HG03135 (cell line): Measurements from ENCODE around the gene MEF2A.
A peak's percentile ranks its signal among the peaks of the same experiment; 100 is the strongest.

ENCODE experiments used
- ATAC-seq: cut with Tn5 transposase; IDR thresholded peaks from one replicate; pipeline ENCODE4 v1.9.1; 2021; ENCODE audit warnings: mild to moderate bottlenecking, moderate library complexity; ENCODE audit not compliant: unreplicated experiment

Gene MEF2A

DNA sequence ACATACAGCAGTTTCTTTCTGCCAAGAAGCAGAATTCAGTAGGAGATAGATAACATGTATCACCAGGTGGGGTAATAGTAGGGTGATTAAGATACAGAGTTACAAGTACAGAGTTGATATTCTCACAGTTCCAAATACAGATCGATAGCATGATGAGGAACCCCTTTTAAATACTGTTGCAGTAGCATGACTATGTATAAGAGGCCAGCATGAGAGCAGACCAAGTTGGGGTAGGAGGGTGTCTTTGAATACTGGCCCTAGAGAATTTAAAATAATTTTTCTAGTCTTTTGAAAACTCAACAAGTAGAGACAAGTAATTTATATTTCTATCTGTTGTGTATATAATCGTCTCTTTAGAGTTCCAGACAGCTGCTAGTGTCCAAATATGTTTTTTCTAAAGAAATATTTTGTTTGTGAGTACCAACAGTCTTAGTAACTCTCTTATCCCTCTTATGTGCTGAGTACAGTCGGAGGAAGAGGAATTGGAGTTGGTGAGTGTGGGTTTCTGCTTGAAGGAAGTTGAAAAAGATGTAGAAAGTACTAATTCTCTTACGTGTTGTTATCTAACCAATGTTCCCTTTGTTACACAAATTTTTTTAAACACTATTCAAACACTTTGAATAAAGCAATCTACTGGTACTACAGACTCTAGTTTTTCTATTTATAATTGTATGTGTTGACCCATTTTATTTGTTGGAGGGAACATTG is 137.3 kb downstream of the MEF2A start:
- ATAC-seq: peak; percentile 7

DNA sequence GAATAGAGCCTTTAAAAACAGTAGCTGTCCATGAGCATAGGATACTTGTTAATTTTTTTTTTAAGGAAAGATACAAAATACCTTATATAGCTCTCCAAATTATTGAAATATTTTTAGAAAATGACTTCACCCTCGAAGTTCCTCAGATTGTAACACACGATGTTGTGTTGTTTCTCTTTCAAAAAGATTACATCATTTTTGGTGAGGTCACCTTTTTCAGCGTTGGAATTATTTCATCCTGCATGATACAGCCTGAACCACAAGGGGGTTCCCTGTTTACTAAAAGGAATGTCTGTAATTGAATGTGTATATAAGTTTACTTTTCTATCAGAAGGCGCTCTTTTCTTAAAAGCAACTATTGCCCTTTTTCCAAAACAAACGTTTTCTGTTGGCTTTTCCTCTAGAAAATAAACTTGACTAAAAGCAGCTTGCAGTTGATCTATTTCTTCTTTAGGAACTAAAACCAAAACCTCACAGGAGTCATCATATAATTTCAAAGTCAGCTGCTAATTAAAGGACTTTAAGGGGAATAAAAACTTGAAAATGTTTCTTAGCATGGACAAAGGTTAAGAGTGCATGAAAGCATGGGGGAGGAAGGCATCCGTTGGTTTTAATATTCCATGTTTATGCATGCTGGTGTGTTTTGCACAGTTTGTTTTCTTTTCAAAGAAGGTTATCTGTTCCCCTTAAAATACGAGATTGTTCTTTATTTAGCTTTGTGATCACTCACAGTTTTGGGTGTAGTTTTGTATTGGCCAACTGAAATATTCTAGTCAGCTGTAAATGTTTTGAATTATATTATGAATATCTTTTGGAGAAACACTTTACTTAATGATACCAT is 138.0 kb downstream of the MEF2A start:
- ATAC-seq: peak; percentile 59

DNA sequence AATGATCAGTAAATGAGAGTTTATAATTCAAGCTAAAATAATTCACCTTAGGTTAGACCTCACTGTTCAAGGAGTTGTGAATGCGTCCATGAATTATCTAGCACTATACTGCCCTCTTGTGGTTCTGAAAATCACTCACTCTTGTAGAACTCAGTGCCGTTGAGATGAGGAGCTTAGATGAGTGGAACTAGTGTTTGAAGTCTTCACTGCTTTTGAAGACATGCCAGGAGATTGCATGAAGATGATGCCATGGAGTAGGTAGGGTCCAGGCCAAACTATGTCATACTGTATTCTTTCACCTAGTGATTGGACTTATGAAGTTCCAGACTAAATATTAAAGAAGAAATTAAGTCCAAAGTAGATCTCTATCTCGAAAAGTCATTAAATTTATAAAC is 138.7 kb downstream of the MEF2A start:
- ATAC-seq: peak; percentile 68

DNA sequence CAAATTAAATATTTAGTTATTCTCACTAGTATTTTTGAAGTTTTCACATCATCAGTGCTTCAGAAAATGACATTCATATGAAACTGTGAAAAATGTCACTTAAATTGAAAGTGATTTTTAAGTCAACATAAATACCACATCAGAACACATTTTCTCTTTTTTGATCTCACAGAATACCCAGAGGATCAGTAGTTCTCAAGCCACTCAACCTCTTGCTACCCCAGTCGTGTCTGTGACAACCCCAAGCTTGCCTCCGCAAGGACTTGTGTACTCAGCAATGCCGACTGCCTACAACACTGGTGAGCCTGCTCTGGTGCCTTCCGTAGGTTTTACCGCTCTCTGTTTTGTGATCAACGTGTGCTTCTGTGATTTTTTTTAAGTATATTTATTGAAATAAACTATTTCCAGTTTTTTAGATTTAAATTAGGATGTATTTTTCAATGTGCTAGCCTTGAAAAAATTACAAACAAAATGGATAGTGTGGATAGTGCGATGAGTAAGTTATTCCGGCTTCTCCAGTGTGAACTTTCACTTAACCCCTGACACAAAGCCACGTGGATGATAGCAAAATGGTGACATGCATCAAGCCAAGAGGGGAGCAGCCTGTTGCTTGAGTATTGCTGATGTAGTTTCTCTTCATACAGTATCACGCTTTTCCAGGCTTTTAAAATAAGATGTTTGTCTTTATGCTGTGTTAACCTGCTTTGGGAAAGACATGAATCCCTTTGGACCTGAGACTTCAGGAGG is 140.9 kb downstream of the MEF2A start:
- ATAC-seq: no peak

DNA sequence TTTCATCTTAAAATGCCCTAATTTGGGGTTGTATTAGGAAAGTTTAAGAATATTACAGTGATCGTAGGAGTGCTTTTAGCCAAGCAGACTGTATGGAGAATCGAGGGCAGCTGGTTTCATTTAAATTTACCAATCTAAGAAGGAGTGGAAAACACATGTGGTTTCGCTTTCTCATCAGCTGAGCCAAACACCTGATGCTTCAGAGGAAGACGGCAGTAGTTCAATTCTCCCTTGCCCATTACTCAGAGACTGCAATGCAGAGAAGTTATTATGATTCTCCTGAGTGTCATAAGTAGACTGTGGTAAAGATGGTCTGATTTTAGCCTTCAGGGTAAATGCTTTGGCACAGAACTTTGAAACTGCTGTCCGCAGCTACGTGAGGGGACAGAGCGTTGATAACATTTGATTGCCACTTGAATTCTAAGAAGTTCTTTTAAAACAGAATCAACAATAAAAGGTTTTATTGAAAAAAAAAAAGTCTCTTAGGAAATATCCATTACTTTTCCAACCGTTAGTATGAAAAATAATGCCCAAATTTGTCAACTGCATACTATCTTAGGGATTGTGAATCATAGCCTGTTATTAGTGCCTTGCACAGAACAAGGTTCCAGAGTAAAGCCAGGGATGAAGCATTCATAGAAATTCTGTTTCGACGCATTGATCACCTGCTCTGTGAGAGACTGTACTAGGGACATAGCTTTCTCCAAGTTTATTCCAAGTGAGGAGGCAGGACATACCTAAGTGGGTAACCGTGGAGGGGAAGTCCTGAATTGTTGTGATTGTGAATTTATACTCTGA is 141.9 kb downstream of the MEF2A start:
- ATAC-seq: no peak

DNA sequence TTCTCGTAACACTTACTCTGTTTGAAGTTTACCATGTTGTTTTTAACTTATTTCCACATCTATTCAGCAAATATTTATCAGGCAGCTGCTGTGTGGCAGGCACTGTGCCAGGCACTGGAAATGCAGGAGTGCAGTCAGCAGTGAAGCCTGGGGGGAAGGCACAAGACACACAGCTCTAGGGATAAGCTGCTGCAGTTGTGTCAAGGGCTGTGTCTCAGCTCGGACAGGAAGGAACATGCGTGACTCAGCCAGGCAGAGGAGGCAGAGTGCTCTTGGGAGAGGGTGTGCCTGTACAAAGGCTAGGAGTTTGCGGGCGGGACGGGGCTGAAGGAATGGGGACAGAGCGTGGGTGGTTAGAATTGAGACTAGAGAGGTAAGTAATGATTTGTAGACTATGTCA is 142.8 kb downstream of the MEF2A start:
- no peak for ATAC-seq

DNA sequence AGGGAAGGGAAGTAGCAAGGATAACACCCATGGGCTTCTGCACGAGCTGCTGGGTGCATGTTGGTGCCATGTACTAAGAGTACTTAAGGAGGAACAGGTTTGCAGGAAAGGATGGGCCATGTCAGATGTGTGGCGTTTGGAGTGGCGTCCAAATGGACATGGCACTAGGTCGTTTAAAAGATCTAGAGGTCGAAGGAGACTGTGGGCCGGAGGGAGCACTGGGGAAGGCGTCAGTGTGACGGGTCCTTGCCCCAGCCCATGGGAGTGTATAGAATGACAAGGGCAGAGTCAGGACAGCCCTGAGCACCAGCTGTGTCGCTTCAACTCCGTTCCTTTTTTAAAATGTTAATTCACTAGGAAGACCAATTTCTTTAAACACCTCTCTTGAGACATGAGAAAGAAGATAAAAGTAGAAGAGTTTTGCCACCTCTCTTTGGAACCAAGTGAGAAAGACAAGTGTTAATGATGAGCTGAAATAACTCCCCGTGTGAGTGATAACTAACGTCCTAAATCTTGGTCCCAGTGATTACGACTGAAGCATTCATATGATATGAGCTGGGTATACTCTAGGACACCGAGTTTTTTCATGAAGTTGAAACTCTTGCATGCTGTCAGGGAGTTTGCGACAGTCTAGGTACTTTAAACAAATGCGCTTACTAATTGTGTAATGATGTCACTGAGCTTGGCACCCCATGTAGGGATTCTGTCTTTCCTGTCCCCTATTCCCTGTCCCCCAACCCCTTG is 143.6 kb downstream of the MEF2A start:
- ATAC-seq: no peak

DNA sequence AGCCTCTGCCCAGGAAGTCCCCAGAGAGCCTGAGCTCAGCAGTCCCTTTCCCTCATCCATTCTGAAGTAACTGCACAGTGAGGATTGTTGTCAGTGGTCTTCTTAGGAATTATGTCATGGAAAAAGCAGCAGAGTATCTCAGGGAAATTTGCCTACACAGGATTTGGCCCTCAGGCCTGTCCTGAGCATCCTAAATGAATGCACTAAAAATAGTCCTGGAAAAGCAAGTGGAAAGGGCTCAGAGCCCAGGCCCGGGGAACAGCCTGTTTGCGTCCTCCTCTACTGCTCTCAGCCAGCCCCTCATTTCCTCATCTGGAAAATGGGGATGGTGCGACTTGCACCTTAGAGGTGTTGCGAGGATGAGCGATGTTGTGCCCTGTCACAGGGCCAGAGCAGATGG is 145.8 kb downstream of the MEF2A start:
- ATAC-seq: no peak

DNA sequence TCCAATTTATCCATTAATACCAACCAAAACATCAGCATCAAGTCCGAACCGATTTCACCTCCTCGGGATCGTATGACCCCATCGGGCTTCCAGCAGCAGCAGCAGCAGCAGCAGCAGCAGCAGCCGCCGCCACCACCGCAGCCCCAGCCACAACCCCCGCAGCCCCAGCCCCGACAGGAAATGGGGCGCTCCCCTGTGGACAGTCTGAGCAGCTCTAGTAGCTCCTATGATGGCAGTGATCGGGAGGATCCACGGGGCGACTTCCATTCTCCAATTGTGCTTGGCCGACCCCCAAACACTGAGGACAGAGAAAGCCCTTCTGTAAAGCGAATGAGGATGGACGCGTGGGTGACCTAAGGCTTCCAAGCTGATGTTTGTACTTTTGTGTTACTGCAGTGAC is 146.6 kb downstream of the MEF2A start:
- no peak for ATAC-seq

DNA sequence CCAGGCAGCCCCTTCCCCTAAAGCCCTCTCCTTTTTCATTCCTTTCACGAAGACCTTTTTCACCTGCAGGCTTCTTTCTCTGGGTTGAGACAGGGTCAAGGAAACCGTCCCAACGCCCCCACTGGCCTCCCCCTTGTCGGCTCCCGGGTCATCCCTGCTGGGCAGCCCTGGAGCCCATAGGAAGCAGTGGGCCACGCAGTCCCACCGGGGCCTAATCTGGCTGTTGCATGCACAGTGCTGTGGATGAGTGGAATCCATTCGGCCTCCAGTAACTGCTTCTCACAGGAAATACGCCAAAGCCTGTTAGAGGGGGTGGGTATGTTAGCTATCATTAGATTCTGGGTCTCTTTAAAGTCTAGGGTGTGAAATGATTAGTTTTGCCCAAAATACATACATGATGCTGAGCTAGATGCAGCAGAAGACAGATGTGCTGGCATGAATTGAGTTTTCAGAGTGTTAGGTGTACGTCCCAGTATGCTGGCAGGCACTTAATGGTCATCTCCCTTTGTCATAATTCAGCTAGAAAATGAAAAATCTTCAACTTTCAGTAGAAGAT is 150.8 kb downstream of the MEF2A start:
- ATAC-seq: no peak

DNA sequence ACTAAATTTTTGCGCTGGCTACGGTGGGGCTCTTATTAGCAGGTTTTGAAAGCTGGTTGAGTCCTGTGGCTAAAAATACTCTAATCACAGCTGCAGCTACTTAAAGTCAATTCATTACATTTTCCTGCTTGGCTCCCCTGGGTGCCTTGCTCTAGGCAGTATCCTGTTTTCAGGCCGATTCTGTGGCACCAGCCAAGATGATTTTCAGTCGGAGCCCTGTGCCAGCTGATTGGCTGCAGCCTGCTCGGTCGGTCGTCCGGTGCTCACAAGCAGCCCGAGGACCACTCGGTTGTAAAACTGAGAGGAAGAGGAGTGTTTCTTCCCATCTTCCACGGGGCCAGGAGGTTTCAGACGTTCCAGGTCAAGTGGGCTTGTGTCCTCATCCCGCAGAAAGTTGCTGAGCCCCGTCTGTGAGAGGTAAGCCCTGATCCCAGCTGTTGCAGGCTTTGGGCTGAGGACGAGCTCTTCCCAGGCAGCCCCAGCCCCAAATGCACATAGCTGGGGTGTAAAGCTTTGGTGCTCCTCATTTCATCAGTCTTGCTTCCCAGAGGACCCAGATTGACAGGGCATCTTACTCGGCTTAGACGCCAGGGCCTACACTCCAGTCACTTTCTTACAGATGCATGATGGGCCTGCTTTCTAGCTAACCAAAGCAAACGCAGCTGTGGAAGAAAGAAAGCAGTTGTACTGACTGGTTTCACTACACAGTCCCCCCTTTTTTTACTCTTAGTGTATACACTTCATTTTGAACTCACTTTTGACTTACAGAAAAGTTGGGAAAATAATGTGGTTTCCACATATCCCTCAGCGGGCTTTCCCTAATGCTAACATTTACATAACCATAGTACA is 151.6 kb downstream of the MEF2A start:
- ATAC-seq: no peak

DNA sequence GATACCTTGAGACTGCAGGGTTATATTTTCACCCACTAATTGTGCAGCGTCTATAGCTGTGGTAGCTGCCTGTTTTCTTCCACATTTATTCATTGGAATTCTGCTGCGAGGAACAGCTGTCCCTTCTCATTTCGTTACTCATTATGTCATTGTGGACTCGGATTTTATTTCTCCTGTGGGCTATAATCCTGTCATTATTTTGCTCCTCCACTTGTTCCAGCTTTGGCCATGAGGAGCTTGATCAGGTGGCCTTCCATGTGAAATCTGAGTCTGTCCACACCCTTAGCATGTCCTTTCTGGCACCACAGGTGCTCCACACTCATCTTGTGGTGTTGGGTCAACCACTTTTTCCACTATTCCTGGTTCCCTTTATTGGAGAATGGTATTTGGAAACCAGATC is 152.6 kb downstream of the MEF2A start:
- ATAC-seq: no peak

DNA sequence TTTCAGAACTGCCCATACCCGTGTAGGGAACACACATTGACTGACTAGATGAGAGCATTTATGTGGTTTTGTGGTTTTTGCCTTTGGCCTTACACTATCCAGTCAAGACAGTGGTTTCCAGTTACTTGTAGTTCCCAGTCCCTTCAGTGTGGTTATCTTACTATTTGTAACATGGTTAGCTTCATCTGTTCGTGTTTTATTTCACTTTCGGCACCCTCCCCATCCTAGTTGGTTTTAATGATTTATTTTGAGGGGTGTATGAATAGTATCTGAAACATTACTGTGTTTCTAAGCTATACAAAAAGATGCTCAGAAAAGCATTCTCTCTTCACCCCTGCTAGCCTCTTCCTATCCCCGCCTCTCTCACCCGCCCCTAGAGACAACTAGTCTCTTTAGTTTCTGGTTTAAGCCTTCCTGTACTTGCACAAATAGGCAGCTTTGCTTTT is 153.3 kb downstream of the MEF2A start:
- peak; percentile 79 for ATAC-seq

DNA sequence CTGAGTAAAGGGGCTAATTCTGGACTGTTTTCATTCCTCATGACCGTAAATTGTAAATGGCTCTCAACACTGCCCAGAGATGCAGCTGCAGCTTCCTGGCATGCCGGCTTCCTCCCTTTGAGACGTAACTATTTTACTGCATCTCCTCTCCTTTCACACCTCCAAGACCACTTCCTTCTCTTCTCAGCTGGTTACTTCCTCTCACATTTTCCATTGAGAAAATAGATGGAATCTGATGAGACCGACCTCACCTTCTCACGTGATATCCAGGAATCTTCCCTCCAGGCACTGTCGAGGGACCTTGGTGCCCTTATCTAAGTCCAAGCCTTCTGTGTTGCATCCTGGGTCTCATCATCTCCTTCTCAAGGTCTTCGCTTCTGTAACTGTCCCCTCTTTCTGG is 154.7 kb downstream of the MEF2A start:
- ATAC-seq: no peak

DNA sequence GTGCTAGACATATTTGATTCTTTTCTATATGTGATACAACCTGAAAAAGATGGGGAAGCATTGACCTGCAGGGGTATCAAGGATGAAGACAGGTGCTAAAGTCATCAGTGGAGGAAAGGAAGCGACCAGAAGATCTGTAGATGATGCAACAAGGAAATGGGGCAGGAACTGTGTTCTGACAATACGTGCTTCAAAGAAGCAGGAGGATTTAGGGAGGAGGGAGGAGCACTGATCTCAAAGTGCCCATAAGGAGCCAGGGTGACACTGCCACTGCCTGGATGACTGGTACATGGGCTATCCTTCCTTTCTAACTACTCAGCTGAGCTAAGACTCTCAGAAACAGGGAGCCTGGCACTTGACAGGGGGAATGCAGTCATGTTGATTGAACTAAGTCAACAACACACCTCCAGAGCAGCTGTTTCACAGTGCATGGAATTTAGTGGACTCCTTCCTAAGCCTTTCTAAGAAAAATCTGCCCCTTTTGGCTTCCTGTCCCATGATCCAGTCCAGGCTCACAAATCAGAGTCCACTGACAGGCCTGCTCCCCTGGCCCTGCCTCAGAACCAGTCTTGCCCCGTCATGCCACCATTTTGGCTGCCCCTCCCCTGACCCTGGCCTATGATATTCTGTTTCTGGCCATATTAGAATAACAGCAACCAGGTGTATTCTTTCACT is 155.5 kb downstream of the MEF2A start:
- ATAC-seq: no peak

DNA sequence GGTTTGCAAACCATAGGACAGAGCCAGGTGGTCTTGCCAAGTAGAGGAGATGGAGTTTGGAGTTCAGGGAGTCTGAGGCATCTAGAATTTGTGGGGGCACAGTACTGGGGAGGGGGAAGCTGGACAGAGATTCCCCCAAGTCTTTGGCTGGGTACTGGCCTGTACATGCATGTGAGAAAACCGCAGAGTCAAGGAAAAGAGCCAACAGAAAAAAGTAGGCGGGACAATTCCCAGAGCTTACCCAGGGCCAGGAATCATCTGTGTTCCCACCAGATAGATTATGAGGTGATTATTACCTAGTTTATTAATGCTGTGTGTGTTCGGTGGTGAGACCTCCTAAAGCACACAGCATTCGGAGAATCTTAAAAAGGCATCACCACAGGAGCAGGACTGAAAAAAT is 156.1 kb downstream of the MEF2A start:
- ATAC-seq: no peak

DNA sequence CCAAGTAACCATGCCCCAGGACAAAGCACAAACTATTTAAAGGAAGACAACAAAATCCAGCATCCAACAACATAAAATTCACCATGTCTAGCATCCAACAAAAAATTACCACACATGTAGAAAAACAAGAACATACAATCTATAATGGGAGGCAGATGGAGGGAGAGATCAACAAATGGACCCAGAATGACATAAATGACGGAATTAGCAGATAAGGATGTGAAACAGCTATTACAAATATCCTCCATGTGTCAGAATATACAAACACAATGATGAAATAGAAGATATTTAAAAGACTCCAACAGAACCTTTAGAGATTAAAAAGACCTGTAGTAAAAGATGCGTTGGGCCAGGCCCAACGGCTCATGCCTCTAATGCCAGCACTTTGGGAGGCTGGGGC is 156.6 kb downstream of the MEF2A start:
- no peak for ATAC-seq

DNA sequence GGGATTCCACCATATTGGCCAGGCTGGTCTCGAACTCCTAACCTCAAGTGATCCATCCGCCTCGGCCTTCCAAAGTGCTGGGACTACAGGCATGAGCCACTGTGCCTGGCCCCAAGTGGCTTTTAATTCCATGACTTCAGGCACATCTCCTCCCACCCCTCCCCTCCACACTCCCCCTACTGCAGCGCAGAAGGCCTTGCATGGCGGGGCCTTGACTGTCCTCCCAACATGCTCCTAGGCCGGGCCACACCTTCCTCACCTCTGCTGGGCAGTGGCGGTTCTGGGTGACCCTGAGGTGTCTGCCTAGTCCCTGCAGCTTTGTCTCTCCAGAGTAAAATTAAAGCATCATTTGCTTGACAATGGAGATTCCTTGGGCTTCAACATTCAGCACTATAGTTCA is 160.5 kb downstream of the MEF2A start:
- no peak for ATAC-seq
